Tracheal epithelial cell (primary cell): ENCODE measurements around the gene RNLS. TPM values are rescaled to one million over a fixed set of nuclear protein-coding genes. Genes with fewer than 3 reads are reported as not detected.

Experiments
- total RNA-seq: library from RNA; depleted of rRNA; stranded (reverse); fragments of >200 nt; gene quantifications from 2 replicates; pipeline ENCODE4 v1.2.1, GENCODE V29; 2014

RNLS gene
- total RNA-seq = 9.6 and 16.6 TPM in 2 replicates

GRCh38 chr10:88582806-88583583 is at the start of gene RNLS:
RNLS (minus strand) TSS chr10:88583318.

GRCh38 chr10:88586462-88586861 is 3.3 kb upstream of the RNLS start, which contains the start of gene LIPJ:
LIPJ (plus strand) TSS chr10:88586762; CDS start chr10:88590688, 3,926 bp downstream.

Other genes starting within 250 kb of the RNLS start
- gene LIPJ, start 3.4 kb upstream of the RNLS start, total RNA-seq = not detected in 2 replicates
- not detected in 2 replicates for gene LIPF, start 81.1 kb upstream of the RNLS start, total RNA-seq
- gene LIPK, start 122.9 kb upstream of the RNLS start, total RNA-seq = 0.43 and 0.48 TPM in 2 replicates
- not detected in 2 replicates for gene LIPN, start 176.7 kb upstream of the RNLS start, total RNA-seq
- gene LIPM, start 219.4 kb upstream of the RNLS start, total RNA-seq = not detected in 2 replicates